B cell (primary cell): ENCODE results near the gene KCNJ16.

ENCODE experiments used
- CTCF ChIP-seq: fragments of 200-600 bp; IDR thresholded peaks from one replicate; pipeline ENCODE4 v1.8.0; 2022; ENCODE audit warnings: antibody characterized with exemption, mild to moderate bottlenecking
- EZH2 ChIP-seq: IDR thresholded peaks from 2 replicates; pipeline ENCODE4 v1.6.1; 2012; ENCODE audit warnings: borderline replicate concordance, low read depth, mild to moderate bottlenecking, moderate library complexity, low read length; ENCODE audit not compliant: insufficient read depth, poor library complexity, severe bottlenecking

- TF ChIP-seq CTCF (no peak), EZH2 (no peak)
Measured at GRCh38 chr17:70114405-70114804, 39.4 kb downstream of the KCNJ16 start.
